ENCODE data around the gene KCNJ18. TPM values are rescaled to one million over a fixed set of nuclear protein-coding genes. Genes with fewer than 3 reads are reported as not detected.
"Not testable (repeated sequence)": the region's sequence is repeated elsewhere in the genome, so short reads cannot be mapped to it uniquely, and the experiment has no call there.

KCNJ18 gene
- not detected for total RNA-seq
- long read RNA-seq = 0 reads

DNA sequence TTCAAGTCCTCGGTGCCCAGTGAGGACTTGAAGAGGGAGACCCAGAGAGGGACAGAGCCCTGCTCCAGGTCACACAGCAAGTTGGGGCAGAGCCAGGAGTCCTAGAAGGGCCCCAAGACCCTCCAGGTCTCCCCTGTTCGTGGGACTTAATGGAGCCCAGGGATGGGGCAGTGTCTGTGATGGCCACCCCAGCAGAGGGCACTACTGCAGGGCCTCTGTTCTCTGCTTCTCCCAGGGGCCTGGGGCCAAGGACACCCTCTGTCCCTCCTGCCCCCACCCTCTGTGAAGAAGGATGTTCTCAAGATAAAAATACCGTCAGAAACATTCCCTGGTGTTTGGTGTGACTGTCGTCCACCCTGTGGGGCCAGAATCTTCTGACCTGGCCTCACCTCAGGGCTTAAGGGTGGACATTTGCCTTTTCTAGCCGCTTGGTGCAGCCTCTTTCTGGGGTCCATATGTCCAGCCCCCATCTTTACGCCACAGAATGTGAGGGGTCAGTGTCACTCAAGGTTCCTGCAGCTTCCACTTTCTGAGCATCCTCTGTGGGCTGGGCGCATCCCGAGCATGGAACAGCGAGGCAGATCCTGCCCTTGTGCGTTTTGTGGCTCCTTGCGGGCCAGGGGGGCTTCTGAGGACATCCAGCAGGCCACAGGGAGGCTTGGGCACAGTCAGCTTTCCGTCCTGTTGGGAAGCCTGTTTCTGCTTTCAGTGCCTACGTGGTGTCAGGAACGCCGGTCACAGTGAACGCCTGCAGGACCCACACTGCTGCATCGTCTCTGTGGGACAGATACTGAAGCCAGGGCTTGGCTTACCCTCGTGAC lies at the start of gene KCNJ18:
TSS of gene KCNJ18 (plus strand) at position 641 of the 821 bp plus-strand sequence. CDS start 10,264 bp downstream, outside the sequence.
- H3K27ac ChIP-seq (replicated peaks); H3K4me3 ChIP-seq; H3K36me3 ChIP-seq; H3K9me3 ChIP-seq (replicated peaks); H3K4me1 ChIP-seq; intact Hi-C loops (cut with micrococcal nuclease); DNase-seq: not testable (repeated sequence)
- peaks cover 12% of the 10 kb centered on the region for H3K27me3 ChIP-seq (ENCODE audit: low read depth)

- intact Hi-C loops (cut with micrococcal nuclease) = not testable (repeated sequence)
These were observed 44.2 kb upstream of the KCNJ18 start for GRCh38 chr17:21648125-21648524.

DNA sequence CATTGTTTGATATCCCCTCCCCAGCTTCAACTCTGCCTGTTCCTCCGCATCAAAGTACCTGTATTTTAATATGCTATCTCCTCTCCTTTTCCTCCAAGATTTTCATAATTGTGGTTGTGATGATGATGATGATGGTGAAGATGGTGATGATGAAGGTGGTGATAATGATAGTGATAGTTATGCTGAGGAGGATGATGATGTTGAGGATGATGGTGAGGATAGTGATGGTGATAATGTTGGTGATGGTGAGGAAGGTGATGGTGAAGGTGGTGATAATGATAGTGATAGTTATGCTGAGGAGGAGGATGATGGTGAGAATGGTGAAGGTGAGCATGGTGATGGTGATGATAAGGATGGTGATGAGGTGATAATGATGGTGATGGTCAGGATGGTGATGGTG lies 42.3 kb upstream of the KCNJ18 start:
- H3K27me3 ChIP-seq (ENCODE audit: low read depth) = peaks cover 24% of the 10 kb centered on the region
- H3K36me3 ChIP-seq; H3K4me3 ChIP-seq; H3K4me1 ChIP-seq; DNase-seq; intact Hi-C loops (cut with micrococcal nuclease); H3K27ac ChIP-seq (replicated peaks); H3K9me3 ChIP-seq (replicated peaks): not testable (repeated sequence)

More at GRCh38 chr17:21648125-21648524, 44.2 kb upstream of the KCNJ18 start:
- H3K9me3 ChIP-seq (replicated peaks); H3K27ac ChIP-seq (replicated peaks); H3K4me1 ChIP-seq; DNase-seq; H3K4me3 ChIP-seq; H3K36me3 ChIP-seq: not testable (repeated sequence)
- peaks cover 32% of the 10 kb centered on the region for H3K27me3 ChIP-seq (ENCODE audit: low read depth)

DNA sequence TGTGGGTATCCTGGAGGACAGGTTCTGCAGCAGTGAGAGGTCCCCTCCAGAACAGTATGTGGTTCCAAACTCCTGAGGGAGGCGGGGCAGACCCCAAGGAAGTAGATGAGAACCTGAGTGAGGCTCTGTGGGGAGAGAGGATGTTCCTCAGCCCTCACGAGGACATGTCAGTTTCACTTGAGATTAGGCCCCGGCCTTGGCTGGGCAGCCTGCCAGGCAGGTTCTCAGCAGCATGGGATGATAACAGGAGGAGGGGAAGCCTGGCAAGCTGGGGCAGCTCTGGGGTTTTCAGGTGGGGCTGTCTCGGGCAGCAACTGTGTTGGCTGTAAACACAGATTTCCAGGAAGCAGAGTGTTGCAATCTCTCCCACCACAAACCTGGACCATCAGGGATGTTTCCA lies 40.3 kb upstream of the KCNJ18 start:
- H3K4me1 ChIP-seq; H3K4me3 ChIP-seq; H3K36me3 ChIP-seq; intact Hi-C loops (cut with micrococcal nuclease); H3K9me3 ChIP-seq (replicated peaks); H3K27ac ChIP-seq (replicated peaks); DNase-seq: not testable (repeated sequence)
- H3K27me3 ChIP-seq (ENCODE audit: low read depth) = peaks cover 22% of the 10 kb centered on the region

DNA sequence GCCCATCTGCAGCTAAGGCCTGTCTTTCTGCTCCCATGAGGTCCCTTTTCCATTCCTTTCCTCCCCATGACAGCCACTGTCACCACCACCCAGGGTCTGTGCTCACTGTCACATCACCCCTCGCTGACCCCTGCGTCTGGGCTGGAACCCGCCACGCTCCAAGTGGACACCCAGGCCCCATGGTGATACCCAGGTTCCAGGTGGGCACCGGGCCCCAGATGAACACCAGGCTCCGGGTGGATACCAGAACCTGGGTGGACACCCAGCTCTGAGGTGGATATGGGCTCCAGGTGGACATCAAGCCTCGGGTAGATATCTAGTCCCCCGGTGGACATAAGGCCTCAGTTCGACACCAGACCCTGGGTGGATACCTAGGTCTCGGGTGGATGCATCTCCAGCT lies 39.1 kb upstream of the KCNJ18 start:
- H3K9me3 ChIP-seq (replicated peaks); H3K4me1 ChIP-seq; H3K36me3 ChIP-seq; H3K27ac ChIP-seq (replicated peaks); H3K4me3 ChIP-seq; DNase-seq; intact Hi-C loops (cut with micrococcal nuclease): not testable (repeated sequence)
- H3K27me3 ChIP-seq (ENCODE audit: low read depth) = peaks cover 15% of the 10 kb centered on the region

DNA sequence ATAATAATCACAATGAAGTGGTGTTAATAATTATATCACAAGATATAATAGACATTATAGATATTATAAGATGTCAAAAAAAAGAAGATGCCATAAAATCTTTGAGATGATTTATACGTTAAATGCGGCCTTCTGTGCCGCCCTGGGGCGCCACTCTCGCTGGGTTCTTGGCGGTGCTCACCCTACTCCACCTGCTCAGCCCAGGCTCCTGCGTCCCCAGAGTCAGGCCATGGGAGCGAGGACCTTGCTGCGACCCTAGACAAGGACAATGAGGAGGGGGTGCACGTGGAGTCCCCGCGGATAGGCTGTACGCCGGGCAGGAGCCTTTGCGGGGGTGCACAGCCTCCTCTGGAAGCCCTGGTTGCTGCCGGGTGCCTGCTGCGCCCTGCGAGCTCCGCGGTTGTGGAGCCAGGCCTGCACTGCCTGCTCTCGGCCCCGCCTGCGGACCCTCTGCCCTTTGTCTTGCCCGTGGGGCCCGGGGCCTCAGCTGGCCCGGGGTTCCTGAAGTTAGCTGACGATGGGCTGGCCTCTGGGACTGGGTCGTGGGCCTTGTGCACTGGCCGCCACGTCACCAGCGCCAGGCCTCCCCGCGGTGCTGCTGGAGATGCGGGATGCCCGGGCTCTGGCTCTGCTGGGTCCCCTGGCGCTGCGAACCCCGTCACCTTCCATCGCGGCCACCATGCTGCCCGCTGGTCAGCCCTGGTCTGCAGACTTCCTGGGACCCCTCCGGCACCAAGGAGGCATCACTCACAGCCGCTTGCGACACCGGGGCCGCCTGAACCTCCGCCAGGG lies 35.6 kb upstream of the KCNJ18 start:
- H3K9me3 ChIP-seq (replicated peaks); H3K36me3 ChIP-seq; H3K4me1 ChIP-seq; H3K4me3 ChIP-seq; intact Hi-C loops (cut with micrococcal nuclease); DNase-seq; H3K27ac ChIP-seq (replicated peaks): not testable (repeated sequence)
- peaks cover 11% of the 10 kb centered on the region for H3K27me3 ChIP-seq (ENCODE audit: low read depth)

DNA sequence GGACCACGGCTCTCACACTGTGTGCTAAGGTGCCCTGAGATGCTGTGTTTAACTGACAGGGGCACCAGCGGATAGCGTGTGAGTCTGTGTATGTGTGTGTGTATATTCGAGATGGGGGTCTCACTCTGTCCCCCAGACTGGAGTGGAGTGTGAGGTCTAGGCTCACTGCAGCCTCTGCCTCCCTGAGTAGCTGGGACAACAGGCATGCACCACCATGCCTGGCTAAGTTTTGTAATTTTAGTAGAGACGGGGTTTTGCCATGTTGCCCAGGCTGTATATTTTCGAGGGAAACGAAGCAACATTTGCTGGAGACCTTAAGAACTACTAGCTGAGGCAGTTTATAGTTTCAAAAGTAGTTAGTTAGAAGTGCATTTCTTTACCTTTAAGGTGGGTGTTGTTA lies 32.7 kb upstream of the KCNJ18 start:
- DNase-seq; H3K27ac ChIP-seq (replicated peaks); intact Hi-C loops (cut with micrococcal nuclease); H3K4me1 ChIP-seq; H3K36me3 ChIP-seq; H3K4me3 ChIP-seq; H3K9me3 ChIP-seq (replicated peaks): not testable (repeated sequence)
- H3K27me3 ChIP-seq (ENCODE audit: low read depth) = peaks cover 18% of the 10 kb centered on the region

GRCh38 chr17:21661455-21661854 lies 30.9 kb upstream of the KCNJ18 start:
- H3K4me1 ChIP-seq; H3K9me3 ChIP-seq (replicated peaks); H3K4me3 ChIP-seq; intact Hi-C loops (cut with micrococcal nuclease); H3K36me3 ChIP-seq; DNase-seq; H3K27ac ChIP-seq (replicated peaks): not testable (repeated sequence)
- peaks cover 25% of the 10 kb centered on the region for H3K27me3 ChIP-seq (ENCODE audit: low read depth)

DNA sequence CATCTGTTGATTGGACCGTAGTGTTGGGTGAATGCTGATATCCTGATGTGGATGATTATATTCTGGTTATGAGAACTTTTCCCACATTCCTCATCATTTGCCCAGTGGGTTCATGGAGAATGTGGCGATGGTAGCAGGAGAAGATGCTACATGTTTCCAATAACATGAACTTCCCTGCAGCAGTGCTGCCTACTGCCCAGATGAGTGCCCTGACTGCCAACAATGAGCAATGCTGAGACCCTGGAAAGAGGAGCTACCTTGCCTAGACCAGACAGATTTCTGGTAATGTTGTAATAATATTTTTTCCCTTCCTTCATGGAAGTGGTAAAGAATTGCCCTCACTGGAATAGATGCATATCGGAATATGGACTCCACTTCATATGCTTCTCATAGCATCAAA lies 29.2 kb upstream of the KCNJ18 start:
- H3K9me3 ChIP-seq (replicated peaks); intact Hi-C loops (cut with micrococcal nuclease); H3K27ac ChIP-seq (replicated peaks); H3K4me1 ChIP-seq; DNase-seq; H3K4me3 ChIP-seq; H3K36me3 ChIP-seq: not testable (repeated sequence)
- H3K27me3 ChIP-seq (ENCODE audit: low read depth) = peaks cover 20% of the 10 kb centered on the region

- intact Hi-C loops (cut with micrococcal nuclease); H3K36me3 ChIP-seq; H3K9me3 ChIP-seq (replicated peaks); H3K4me1 ChIP-seq; H3K4me3 ChIP-seq; H3K27ac ChIP-seq (replicated peaks); DNase-seq: not testable (repeated sequence)
- H3K27me3 ChIP-seq (ENCODE audit: low read depth) = peaks cover 23% of the 10 kb centered on the region
These were observed 28.5 kb upstream of the KCNJ18 start for GRCh38 chr17:21663614-21664474.

- DNase-seq; H3K36me3 ChIP-seq; intact Hi-C loops (cut with micrococcal nuclease); H3K9me3 ChIP-seq (replicated peaks); H3K27ac ChIP-seq (replicated peaks); H3K4me3 ChIP-seq; H3K4me1 ChIP-seq: not testable (repeated sequence)
- peaks cover 35% of the 10 kb centered on the region for H3K27me3 ChIP-seq (ENCODE audit: low read depth)
These were observed 27.2 kb upstream of the KCNJ18 start for GRCh38 chr17:21665171-21665570.

DNA sequence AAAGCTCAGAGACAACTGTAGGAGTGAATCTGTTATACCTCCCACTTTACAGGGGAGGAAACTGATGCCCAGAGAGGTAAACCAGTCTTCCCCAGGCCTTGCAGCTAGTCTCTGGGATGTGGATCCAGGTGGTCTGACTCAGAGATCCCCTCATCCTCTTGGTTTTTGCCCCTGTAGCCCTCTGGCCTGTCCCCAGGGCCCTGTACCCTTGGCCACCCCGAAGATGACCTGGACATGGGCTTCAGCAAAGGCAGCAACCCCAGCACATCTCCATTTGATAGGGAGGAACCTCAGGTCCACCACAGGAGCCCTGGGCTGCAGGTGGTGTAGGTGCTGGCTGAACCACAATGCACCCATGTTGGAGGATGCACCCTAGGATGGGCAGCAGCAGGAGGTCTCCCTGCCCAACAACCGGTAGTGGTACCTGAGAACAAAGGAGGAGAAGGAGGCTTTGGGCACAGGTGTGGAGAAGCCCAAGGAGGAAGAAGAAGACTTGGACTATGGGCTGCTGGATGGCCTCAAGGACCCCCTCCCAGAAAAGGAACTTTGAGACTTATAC lies 26.3 kb upstream of the KCNJ18 start:
- H3K9me3 ChIP-seq (replicated peaks); DNase-seq; H3K27ac ChIP-seq (replicated peaks); H3K4me3 ChIP-seq; intact Hi-C loops (cut with micrococcal nuclease); H3K36me3 ChIP-seq; H3K4me1 ChIP-seq: not testable (repeated sequence)
- H3K27me3 ChIP-seq (ENCODE audit: low read depth) = peaks cover 43% of the 10 kb centered on the region

Measured in left ventricle myocardium inferior (tissue), 1 donor.